Measurements from ENCODE around the gene EFL1. TPM values are rescaled to one million over a fixed set of nuclear protein-coding genes. Genes with fewer than 3 reads are reported as not detected.

EFL1 gene
- polyA plus RNA-seq, 1 donor from 2014 or later = 16.8 TPM

DNA sequence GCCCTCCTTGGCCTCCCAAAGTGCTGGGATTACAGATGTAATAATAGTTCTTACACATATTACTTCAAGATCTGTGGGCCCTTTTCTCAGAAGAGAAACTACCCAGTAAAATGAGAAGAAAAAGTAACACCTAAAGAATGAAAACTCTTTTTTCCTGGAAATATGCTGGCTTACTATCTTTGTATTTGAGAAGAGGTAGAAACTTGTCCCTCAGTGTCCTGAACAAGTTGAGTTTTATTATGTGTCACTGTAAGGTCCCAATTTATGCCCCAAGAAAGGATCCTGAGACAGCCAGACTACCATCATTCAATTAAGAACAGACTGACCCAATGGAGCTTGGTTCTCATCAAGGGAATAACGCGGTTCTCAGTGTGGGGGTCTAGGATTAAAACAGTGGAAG lies 93.8 kb downstream of the EFL1 start:
- Histone ChIP-seq H3K9me3 (ENCODE audit: low read length) (no peaks in the 10 kb centered on the region), H2AFZ (ENCODE audit: low read depth, low read length) (no peak overlapping the region), H3K79me2 (replicated peaks; ENCODE audit: insufficient read depth, low read length) (no peaks in the 10 kb centered on the region), H3K9ac (ENCODE audit: low read length) (no peak overlapping the region), H4K20me1 (ENCODE audit: insufficient read depth) (no peaks in the 10 kb centered on the region), H3K4me3 (ENCODE audit: low read length) (no peak overlapping the region), H3K9me2 (ENCODE audit: insufficient read depth, low read length) (no peaks in the 10 kb centered on the region), H3K27me3 (ENCODE audit: insufficient read depth, low read depth, low read length) (no peaks in the 10 kb centered on the region), H3K27ac (ENCODE audit: low read length) (no peak overlapping the region), H3K4me2 (ENCODE audit: low read length) (no peak overlapping the region), H3K36me3 (ENCODE audit: insufficient read depth, low read length) (no peaks in the 10 kb centered on the region), H3F3A (ENCODE audit: insufficient read depth, low read length, poor library complexity, severe bottlenecking) (no peaks in the 10 kb centered on the region)
- TF ChIP-seq, protein P1, sequence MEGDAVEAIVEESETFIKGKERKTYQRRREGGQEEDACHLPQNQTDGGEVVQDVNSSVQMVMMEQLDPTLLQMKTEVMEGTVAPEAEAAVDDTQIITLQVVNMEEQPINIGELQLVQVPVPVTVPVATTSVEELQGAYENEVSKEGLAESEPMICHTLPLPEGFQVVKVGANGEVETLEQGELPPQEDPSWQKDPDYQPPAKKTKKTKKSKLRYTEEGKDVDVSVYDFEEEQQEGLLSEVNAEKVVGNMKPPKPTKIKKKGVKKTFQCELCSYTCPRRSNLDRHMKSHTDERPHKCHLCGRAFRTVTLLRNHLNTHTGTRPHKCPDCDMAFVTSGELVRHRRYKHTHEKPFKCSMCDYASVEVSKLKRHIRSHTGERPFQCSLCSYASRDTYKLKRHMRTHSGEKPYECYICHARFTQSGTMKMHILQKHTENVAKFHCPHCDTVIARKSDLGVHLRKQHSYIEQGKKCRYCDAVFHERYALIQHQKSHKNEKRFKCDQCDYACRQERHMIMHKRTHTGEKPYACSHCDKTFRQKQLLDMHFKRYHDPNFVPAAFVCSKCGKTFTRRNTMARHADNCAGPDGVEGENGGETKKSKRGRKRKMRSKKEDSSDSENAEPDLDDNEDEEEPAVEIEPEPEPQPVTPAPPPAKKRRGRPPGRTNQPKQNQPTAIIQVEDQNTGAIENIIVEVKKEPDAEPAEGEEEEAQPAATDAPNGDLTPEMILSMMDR (IDR thresholded peaks at IDR 0.05; ENCODE audit: poor library complexity, severe bottlenecking) = no peak
- no peak for TF ChIP-seq RAD21 (conservative IDR thresholded peaks at IDR 0.05)

DNA sequence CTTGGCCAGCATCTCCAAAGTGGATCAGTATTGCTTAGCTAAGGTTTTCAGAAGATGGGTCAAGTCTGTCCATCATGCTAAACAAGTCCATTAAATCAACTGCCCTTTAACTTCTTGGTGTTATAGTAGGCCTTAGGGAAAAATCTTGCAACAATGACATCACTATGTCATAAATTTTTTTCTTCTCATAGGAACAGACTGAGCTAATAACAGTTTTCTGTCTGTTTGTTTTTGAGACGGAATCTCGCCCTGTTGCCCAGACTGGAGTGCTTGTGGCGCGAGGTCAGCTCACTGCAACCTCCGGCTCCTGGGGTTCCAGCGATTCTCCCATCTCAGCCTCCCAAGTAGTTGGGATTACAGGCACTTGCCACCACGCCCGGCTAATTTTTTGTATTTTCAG lies 94.2 kb downstream of the EFL1 start:
- H3K27ac ChIP-seq (ENCODE audit: low read length) = no peak overlapping the region
- H4K20me1 ChIP-seq (ENCODE audit: insufficient read depth) = no peaks in the 10 kb centered on the region
- H3K79me2 ChIP-seq (replicated peaks; ENCODE audit: insufficient read depth, low read length) = no peaks in the 10 kb centered on the region
- H3K4me2 ChIP-seq (ENCODE audit: low read length) = no peak overlapping the region
- no peak overlapping the region for H3K9ac ChIP-seq (ENCODE audit: low read length)
- H3K9me2 ChIP-seq (ENCODE audit: insufficient read depth, low read length) = no peaks in the 10 kb centered on the region
- H3K4me3 ChIP-seq (ENCODE audit: low read length) = no peak overlapping the region
- no peak overlapping the region for H2AFZ ChIP-seq (ENCODE audit: low read depth, low read length)
- no peaks in the 10 kb centered on the region for H3K27me3 ChIP-seq (ENCODE audit: insufficient read depth, low read depth, low read length)
- no peaks in the 10 kb centered on the region for H3F3A ChIP-seq (ENCODE audit: insufficient read depth, low read length, poor library complexity, severe bottlenecking)
- H3K36me3 ChIP-seq (ENCODE audit: insufficient read depth, low read length) = no peaks in the 10 kb centered on the region
- TF ChIP-seq, protein P2, sequence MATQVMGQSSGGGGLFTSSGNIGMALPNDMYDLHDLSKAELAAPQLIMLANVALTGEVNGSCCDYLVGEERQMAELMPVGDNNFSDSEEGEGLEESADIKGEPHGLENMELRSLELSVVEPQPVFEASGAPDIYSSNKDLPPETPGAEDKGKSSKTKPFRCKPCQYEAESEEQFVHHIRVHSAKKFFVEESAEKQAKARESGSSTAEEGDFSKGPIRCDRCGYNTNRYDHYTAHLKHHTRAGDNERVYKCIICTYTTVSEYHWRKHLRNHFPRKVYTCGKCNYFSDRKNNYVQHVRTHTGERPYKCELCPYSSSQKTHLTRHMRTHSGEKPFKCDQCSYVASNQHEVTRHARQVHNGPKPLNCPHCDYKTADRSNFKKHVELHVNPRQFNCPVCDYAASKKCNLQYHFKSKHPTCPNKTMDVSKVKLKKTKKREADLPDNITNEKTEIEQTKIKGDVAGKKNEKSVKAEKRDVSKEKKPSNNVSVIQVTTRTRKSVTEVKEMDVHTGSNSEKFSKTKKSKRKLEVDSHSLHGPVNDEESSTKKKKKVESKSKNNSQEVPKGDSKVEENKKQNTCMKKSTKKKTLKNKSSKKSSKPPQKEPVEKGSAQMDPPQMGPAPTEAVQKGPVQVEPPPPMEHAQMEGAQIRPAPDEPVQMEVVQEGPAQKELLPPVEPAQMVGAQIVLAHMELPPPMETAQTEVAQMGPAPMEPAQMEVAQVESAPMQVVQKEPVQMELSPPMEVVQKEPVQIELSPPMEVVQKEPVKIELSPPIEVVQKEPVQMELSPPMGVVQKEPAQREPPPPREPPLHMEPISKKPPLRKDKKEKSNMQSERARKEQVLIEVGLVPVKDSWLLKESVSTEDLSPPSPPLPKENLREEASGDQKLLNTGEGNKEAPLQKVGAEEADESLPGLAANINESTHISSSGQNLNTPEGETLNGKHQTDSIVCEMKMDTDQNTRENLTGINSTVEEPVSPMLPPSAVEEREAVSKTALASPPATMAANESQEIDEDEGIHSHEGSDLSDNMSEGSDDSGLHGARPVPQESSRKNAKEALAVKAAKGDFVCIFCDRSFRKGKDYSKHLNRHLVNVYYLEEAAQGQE (IDR thresholded peaks at IDR 0.05; ENCODE audit: borderline replicate concordance) = no peak
- TF ChIP-seq EZH2 (IDR thresholded peaks at IDR 0.05; ENCODE audit: borderline replicate concordance, insufficient read depth, low read length, poor library complexity, severe bottlenecking) = no peak
- TF ChIP-seq, protein P1 (IDR thresholded peaks at IDR 0.05; ENCODE audit: poor library complexity, severe bottlenecking) = no peak
- no peak for TF ChIP-seq POLR2AphosphoS5 (IDR thresholded peaks at IDR 0.05)
- TF ChIP-seq MXI1 (conservative IDR thresholded peaks at IDR 0.05; ENCODE audit: poor library complexity, severe bottlenecking) = no peak
- TF ChIP-seq RAD21 (conservative IDR thresholded peaks at IDR 0.05) = no peak
- no peak for TF ChIP-seq EP300 (conservative IDR thresholded peaks at IDR 0.05; ENCODE audit: poor library complexity, severe bottlenecking)
- no peak for TF ChIP-seq SMC3 (conservative IDR thresholded peaks at IDR 0.05; ENCODE audit: poor library complexity)
- no peak for TF ChIP-seq TAF1 (IDR thresholded peaks at IDR 0.05; ENCODE audit: low read depth)
- H3K9me3 ChIP-seq (ENCODE audit: low read length) = no peaks in the 10 kb centered on the region
